CD4-positive, alpha-beta T cell (primary cell): ENCODE measurements around the gene CALCOCO2. TPM values are rescaled to one million over a fixed set of nuclear protein-coding genes. Genes with fewer than 3 reads are reported as not detected.
"Not testable (repeated sequence)": the region's sequence is repeated elsewhere in the genome, so short reads cannot be mapped to it uniquely, and the experiment has no call there.

Experiments used
- ATAC-seq: fragments of 200-7000 bp; cut with Tn5 transposase; one replicate; pipeline ENCODE4 v1.10.0; 2022; ENCODE audit warnings: mild to moderate bottlenecking; ENCODE audit not compliant: poor library complexity
- CTCF ChIA-PET: fragments of 350-600 bp; sonication (Branson Sonifier 250); formaldehyde crosslinking; loops from one replicate; lab custom pipeline; 2021; ENCODE audit warnings: antibody characterized with exemption, inconsistent platforms; lab: Charles Lee
- POLR2A ChIA-PET: fragments of 350-600 bp; sonication (Branson Sonifier 250); formaldehyde crosslinking; loops from one replicate; lab custom pipeline; 2021; ENCODE audit warnings: antibody characterized with exemption, inconsistent platforms; lab: Charles Lee
- DNase-seq, 14 experiments: peaks; one replicate each; pipeline ENCODE4 v3.0.0-alpha.2; 2013 to 2020; ENCODE audit warnings: mixed read lengths in 2 of 14
- H3K27ac ChIP-seq, 2 donors: one replicate each; pipeline versions ENCODE4 v1.5.1 to v1.7.0; 2013; ENCODE audit warnings: low read length in 2 of 2, low read depth in 1 of 2, mild to moderate bottlenecking in 1 of 2
- H3K27me3 ChIP-seq, 2 experiments: 1 replicate in 1 of 2; 2 replicates in 1 of 2; pipeline versions ENCODE4 v1.6.1 to v1.7.0; 2013; ENCODE audit warnings: low read length in 2 of 2, control low read depth in 1 of 2, mild to moderate bottlenecking in 1 of 2, moderate library complexity in 1 of 2; ENCODE audit not compliant: insufficient read depth in 2 of 2, control insufficient read depth in 1 of 2
- H3K36me3 ChIP-seq: one replicate; pipeline ENCODE4 v1.6.1; 2013; ENCODE audit warnings: low read length, control low read depth; ENCODE audit not compliant: insufficient read depth
- H3K4me1 ChIP-seq: one replicate; pipeline ENCODE4 v1.6.1; 2013; ENCODE audit warnings: low read length, control low read depth; ENCODE audit not compliant: insufficient read depth
- H3K4me3 ChIP-seq: one replicate; pipeline ENCODE4 v1.5.1; 2013; ENCODE audit warnings: mild to moderate bottlenecking, low read length, moderate library complexity
- H3K9me3 ChIP-seq, 2 experiments: 1 replicate in 1 of 2; 2 replicates in 1 of 2; pipeline versions ENCODE4 v1.6.1 to v1.7.0; 2013; ENCODE audit warnings: low read length in 2 of 2, mild to moderate bottlenecking in 2 of 2, control low read depth in 1 of 2, moderate library complexity in 1 of 2; ENCODE audit not compliant: control insufficient read depth in 1 of 2, insufficient read depth in 1 of 2
- H3K27ac Mint-ChIP-seq: one replicate; pipeline ENCODE4 v1.8.0; 2020; ENCODE audit warnings: mixed read lengths
- H3K27me3 Mint-ChIP-seq: one replicate; pipeline ENCODE4 v1.8.0; 2021; ENCODE audit warnings: mixed read lengths
- H3K36me3 Mint-ChIP-seq: one replicate; pipeline ENCODE4 v1.8.0; 2021; ENCODE audit warnings: low read depth, mixed read lengths
- H3K4me1 Mint-ChIP-seq: one replicate; pipeline ENCODE4 v1.8.0; 2021; ENCODE audit warnings: low read depth, mixed read lengths
- H3K4me3 Mint-ChIP-seq: one replicate; pipeline ENCODE4 v1.8.0; 2020; ENCODE audit warnings: mild to moderate bottlenecking, mixed read lengths
- H3K9me3 Mint-ChIP-seq: one replicate; pipeline ENCODE4 v1.8.0; 2020; ENCODE audit warnings: mixed read lengths
- intact Hi-C, 2 experiments: fragments of 100-400 bp; cut with DNase I in 1 of 2; cut with micrococcal nuclease in 1 of 2; formaldehyde crosslinking; loops; one replicate each; pipeline versions ENCODE4 v1.15.1 to v1.9.0; 2023 to 2025; cut with DNase I, micrococcal nuclease
- total RNA-seq, 174 experiments: library from RNA in 2 of 174; stranded (reverse) in 2 of 174; gene quantifications; one replicate each; pipeline ENCODE4 v1.2.3 and lab custom pipeline; 2021 to 2026
- TF ChIP-seq, protein P1 (sequence below): fragments of 200-600 bp; IDR thresholded peaks from one replicate; pipeline ENCODE4 v1.8.0; 2022; ENCODE audit warnings: antibody characterized with exemption, mild to moderate bottlenecking

CALCOCO2 gene
- total RNA-seq, 2 experiments from 2014 or later, result 140 to 142 TPM

DNA sequence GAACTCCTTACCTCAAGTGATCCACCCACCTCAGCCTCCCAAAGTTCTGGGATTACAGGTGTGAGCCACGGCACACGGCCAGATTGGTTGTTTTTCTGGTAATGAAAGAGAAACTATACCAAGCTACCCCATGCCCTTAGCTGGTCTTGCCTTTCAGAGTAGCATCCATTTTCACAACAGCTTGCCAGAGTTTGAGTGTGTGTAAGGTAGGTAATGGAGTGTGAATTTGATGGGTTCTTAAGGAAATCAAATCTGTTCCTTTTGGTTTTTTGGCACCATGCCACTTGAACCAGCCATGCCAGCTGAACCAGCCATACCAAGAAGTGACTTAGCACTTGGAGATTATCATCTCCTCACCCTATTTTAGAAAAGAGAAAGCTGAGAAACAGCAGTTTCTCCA lies 5.1 kb downstream of the CALCOCO2 start:
- peak overlapping the region; percentile 36 for H3K4me3 Mint-ChIP-seq
- CTCF ChIA-PET, result interaction anchor here (0.6 to 3.0 kb wide), 4 partner anchors 18 to 49 kb away, joined by 3 to 9 read pairs (median 4); no protein-coding TSS in a partner anchor
- no peaks in the 10 kb centered on the region for H3K9me3 Mint-ChIP-seq
- peaks cover 81% of the 10 kb centered on the region for H3K4me1 ChIP-seq
- no peaks in the 10 kb centered on the region for H3K9me3 ChIP-seq
- peaks cover 93% of the 10 kb centered on the region for H3K4me1 Mint-ChIP-seq
- H3K4me3 ChIP-seq, result no peak overlapping the region
- no peaks in the 10 kb centered on the region for H3K27me3 ChIP-seq
- POLR2A ChIA-PET, result interaction anchor here (1.0 to 1.4 kb wide), 3 partner anchors 8 to 57 kb away, joined by 3 to 4 read pairs (median 3); partner anchors contain the start of genes ATP5MC1 and TTLL6
- H3K36me3 Mint-ChIP-seq, result peaks cover 6% of the 10 kb centered on the region
- intact Hi-C loops, result loop anchor here in 1 of 2 experiments (10.0 kb wide), 1 partner anchor 579 kb away; the partner anchor contains the start of gene PHB1
- H3K27ac Mint-ChIP-seq, result peak overlapping the region; percentile 47
- peaks cover 2% of the 10 kb centered on the region for H3K36me3 ChIP-seq
- H3K27ac ChIP-seq, result no peak overlapping the region
- TF ChIP-seq, protein P1, sequence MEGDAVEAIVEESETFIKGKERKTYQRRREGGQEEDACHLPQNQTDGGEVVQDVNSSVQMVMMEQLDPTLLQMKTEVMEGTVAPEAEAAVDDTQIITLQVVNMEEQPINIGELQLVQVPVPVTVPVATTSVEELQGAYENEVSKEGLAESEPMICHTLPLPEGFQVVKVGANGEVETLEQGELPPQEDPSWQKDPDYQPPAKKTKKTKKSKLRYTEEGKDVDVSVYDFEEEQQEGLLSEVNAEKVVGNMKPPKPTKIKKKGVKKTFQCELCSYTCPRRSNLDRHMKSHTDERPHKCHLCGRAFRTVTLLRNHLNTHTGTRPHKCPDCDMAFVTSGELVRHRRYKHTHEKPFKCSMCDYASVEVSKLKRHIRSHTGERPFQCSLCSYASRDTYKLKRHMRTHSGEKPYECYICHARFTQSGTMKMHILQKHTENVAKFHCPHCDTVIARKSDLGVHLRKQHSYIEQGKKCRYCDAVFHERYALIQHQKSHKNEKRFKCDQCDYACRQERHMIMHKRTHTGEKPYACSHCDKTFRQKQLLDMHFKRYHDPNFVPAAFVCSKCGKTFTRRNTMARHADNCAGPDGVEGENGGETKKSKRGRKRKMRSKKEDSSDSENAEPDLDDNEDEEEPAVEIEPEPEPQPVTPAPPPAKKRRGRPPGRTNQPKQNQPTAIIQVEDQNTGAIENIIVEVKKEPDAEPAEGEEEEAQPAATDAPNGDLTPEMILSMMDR, result no peak
- DNase-seq, result peak in 3 of 14 experiments; percentile 4 to 51 (median 11)
- H3K27me3 Mint-ChIP-seq, result no peaks in the 10 kb centered on the region
- no peak for ATAC-seq

DNA sequence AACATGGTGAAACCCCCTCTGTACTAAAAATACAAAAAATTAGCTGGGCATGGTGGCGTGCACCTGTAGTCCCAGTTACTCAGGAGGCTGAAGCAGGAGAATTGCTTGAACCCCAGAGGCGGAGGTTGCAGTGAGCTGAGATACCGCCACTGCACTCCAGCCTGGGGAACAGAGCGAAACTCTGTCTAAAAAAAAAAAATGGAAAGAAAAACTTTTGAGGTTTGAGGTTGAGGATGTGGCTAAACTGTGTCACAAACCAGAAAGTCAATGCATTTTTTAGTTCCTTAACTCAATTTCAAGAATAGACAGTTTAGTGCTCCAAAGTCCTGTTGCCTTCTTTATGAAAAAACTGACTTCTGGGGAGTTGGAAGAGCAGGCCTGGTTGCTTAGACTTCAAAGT lies 6.6 kb downstream of the CALCOCO2 start:
- Mint-ChIP-seq H3K27ac (peak overlapping the region; percentile 86), H3K4me3 (peak overlapping the region; percentile 80), H3K4me1 (peaks cover 88% of the 10 kb centered on the region), H3K36me3 (peaks cover 10% of the 10 kb centered on the region)
- Histone ChIP-seq H3K4me1 (peaks cover 76% of the 10 kb centered on the region), H3K27ac (peak overlapping the region in 1 of 2 donors; percentile 52), H3K4me3 (peak overlapping the region; percentile 29)
- CTCF ChIA-PET, result interaction anchor here (1.5 to 3.0 kb wide), 3 partner anchors 22 to 48 kb away, joined by 5 to 9 read pairs (median 5); no protein-coding TSS in a partner anchor
- peak in 4 of 14 experiments; percentile 7 to 81 (median 67) for DNase-seq
- POLR2A ChIA-PET, H3K9me3 ChIP-seq, H3K27me3 Mint-ChIP-seq, H3K27me3 ChIP-seq, H3K9me3 Mint-ChIP-seq, H3K36me3 ChIP-seq: not testable (repeated sequence)
- intact Hi-C loops, result loop anchor here in 1 of 2 experiments (10.0 kb wide), 1 partner anchor 577 kb away; the partner anchor contains the start of gene PHB1
- peak; percentile 70 for ATAC-seq

DNA sequence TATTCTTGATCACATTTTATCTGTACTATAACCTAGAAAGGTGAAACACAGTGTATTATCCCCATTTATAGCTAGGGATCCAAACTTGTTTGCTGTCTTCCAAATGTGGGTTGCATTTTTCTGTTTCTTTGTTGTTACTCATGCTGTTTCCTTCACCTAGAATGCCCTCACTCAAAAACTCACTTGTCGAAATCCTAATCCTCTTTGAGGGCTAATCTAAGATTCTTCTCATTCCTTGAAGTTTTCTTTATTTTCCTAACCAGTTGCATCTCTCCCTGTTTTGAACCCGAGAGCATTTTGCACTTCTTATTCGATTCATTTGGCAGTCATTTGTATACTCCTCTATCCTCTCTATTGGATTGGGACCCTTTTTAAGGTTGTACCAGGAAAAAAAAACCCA lies 9.6 kb downstream of the CALCOCO2 start:
- POLR2A ChIA-PET, result interaction anchor here (0.8 to 2.3 kb wide), 3 partner anchors 8 to 520 kb away, joined by 3 to 10 read pairs (median 9); no protein-coding TSS in a partner anchor
- CTCF ChIA-PET, result interaction anchor here (2.5 kb wide), 1 partner anchor 38 kb away, joined by 13 read pairs; no protein-coding TSS in a partner anchor
- peak overlapping the region; percentile 91 for H3K27ac Mint-ChIP-seq
- H3K36me3 Mint-ChIP-seq, result peaks cover 34% of the 10 kb centered on the region
- no peak for ATAC-seq
- TF ChIP-seq, protein P1, result no peak
- H3K27me3 Mint-ChIP-seq, result no peaks in the 10 kb centered on the region
- no peak overlapping the region for H3K27ac ChIP-seq
- H3K9me3 Mint-ChIP-seq, result no peaks in the 10 kb centered on the region
- intact Hi-C loops, result loop anchor here in 1 of 2 experiments (2.0 kb wide), 1 partner anchor 28 kb away; no protein-coding TSS in a partner anchor
- no peaks in the 10 kb centered on the region for H3K9me3 ChIP-seq
- peak overlapping the region; percentile 0 for H3K4me3 Mint-ChIP-seq
- DNase-seq, result no peak
- peaks cover 18% of the 10 kb centered on the region for H3K36me3 ChIP-seq
- H3K4me3 ChIP-seq, result no peak overlapping the region
- H3K4me1 Mint-ChIP-seq, result peaks cover 60% of the 10 kb centered on the region
- H3K4me1 ChIP-seq, result peaks cover 58% of the 10 kb centered on the region
- H3K27me3 ChIP-seq, result no peaks in the 10 kb centered on the region
